GM12873 (cell line): ENCODE data around the gene CHST12.

ENCODE experiments used
- TF ChIP-seq, protein P1 (sequence below): IDR thresholded peaks from 2 replicates; pipeline ENCODE4 v1.5.1; 2012; ENCODE audit warnings: low read depth, mild to moderate bottlenecking, moderate library complexity, low read length, control low read depth; ENCODE audit not compliant: insufficient read depth; ENCODE audit errors: missing control alignments

The CHST12 gene

DNA sequence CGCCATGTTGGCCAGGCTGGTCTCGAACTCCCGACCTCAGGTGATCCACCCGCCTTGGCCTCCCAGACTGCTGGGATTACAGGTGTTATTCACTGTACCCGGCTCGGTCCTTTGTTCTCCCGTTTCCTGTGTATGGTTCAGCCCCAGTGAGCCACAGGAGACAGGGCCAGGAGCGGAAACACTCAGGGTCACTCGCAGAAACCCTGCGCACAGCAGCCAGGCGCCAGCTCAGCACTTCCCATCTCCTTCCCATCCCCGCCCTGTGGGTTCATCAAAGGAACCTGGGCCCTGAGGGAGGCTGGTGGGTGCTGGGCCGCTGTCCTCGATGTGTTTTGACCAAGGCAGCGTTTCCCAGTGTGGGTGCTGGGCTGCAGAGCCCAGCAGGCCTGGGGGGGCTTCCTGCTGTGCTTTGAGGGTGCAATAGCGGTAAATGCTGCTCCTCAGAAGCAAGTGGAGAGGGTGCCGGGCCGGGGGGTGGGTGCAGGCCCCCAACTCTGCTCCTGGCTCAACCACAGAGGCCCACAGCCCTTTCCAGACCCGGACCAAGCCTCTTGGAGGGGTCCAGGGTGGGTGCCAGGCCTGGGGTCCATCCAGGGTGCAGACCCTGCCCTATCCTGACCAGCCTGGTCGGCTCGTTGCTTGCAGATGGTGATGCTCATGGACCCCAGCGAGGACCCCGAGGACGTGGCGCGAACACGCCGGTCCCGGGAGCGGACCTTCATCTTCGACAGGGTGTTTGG, 15.3 kb upstream of the CHST12 start:
- TF ChIP-seq, protein P1, sequence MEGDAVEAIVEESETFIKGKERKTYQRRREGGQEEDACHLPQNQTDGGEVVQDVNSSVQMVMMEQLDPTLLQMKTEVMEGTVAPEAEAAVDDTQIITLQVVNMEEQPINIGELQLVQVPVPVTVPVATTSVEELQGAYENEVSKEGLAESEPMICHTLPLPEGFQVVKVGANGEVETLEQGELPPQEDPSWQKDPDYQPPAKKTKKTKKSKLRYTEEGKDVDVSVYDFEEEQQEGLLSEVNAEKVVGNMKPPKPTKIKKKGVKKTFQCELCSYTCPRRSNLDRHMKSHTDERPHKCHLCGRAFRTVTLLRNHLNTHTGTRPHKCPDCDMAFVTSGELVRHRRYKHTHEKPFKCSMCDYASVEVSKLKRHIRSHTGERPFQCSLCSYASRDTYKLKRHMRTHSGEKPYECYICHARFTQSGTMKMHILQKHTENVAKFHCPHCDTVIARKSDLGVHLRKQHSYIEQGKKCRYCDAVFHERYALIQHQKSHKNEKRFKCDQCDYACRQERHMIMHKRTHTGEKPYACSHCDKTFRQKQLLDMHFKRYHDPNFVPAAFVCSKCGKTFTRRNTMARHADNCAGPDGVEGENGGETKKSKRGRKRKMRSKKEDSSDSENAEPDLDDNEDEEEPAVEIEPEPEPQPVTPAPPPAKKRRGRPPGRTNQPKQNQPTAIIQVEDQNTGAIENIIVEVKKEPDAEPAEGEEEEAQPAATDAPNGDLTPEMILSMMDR, result no peak

DNA sequence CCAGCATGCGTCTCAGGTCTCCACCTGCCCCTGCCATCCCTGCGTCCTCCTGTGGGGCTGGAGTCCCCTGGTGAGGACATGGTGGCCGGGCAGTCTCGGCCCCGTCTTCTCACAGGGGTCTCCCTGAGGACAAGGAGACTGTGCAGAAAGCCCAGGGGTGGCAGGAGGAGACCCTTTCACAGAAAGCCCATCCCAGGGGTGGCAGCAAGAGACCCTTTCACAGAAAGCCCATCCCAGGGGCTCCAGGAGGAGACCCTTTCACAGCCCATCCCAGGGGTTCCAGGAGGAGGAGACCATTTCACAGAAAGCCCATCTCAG, 14.8 kb upstream of the CHST12 start:
- TF ChIP-seq, protein P1, result no peak

DNA sequence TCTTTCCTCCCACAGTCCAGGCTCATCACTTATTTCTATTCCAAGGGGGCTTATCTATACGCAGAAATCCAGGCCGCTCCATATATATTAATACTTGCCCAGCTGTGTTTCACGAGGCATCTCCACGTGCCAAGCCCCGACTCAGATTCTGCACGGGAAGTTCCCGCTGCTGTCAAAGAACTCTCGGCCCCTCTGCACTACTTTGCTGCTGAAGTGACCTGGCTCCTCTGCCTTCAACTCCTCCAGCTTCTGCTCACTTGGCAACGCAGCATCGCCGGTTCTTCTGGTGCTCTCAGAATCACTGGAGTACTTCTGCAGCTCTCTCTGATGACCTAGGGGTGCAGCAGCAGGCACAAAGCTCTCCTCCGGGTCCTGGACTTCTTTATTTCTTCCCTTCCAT, 9.7 kb upstream of the CHST12 start:
- TF ChIP-seq, protein P1, result no peak

DNA sequence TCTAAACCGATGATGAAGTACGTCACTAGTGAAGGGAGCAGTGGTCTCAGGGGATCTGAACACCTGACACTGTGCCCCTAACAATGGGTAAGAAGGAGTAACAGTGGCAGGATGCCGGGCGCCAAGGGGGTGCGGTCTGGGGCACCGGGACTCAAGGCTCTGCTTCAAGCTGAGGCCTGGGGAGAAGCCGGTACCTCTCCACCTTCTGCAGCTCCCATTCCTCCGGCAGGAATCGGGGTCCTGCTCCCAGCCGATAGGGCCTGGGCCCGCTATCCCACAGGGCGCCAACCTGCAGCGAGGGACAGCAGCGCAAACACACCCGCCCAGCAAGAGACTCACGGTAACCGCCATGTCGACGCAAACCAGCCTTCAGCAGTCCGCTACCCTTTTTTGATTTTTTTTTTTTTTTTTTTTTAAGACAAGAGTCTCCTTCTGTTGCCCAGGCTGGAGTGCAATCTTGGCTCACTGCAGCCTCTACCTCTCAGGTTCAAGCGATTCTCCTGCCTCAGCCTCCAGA, 8.8 kb upstream of the CHST12 start:
- TF ChIP-seq, protein P1, result no peak

DNA sequence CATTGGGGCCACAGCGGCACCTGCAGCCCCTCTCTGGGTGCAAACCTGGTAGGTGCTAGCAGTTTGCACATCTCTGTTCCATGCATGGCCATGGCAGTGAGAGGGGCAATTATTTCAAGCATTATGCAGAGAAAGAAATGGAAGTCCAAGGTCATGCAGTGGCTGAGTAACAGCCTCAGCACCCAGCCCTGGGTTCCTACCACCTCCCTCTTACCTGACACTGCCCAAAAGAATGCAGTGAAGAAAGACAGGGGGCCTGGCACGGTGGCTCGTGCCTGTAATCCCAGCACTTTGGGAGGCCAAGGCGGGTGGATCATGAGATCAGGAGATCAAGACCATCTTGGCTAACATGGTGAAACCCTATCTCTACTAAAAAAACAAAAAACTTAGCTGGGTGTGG, 4.9 kb upstream of the CHST12 start:
- TF ChIP-seq, protein P1, result no peak

GRCh38 chr7:2399848-2400587, 3.4 kb upstream of the CHST12 start:
- TF ChIP-seq, protein P1, result no peak

- TF ChIP-seq, protein P1, result no peak
Measured at GRCh38 chr7:2402687-2403013, 761 bp upstream of the CHST12 start.
